Amniotic epithelial cell (primary cell): ENCODE data around the gene ULK4.
A peak's percentile ranks its signal among the peaks of the same experiment; 100 is the strongest.
"Not testable (repeated sequence)": the region's sequence is repeated elsewhere in the genome, so short reads cannot be mapped to it uniquely, and the experiment has no call there.

ENCODE experiments used
- DNase-seq: peaks from one replicate; pipeline ENCODE4 v3.0.0-alpha.2; 2010; ENCODE audit warnings: low read depth

Gene ULK4

DNA sequence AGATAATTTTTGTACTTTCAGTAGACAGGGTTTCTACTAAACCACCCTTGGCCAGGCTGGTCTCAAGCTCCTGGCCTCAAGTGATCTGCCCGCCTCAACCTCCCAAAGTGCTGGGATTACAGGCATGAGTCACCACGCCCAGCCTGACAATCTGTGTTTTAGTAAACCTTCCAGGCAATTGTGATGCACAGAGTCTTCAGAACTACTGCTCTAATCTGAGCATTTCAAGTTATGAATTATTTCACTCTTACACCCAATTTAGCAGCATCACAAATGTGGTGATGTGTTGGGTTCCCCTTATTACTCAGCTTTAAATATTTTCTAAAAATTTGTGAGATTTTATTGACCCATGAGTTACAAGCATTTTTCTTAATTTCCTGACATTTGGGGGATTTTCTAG, 94.4 kb downstream of the ULK4 start:
- DNase-seq, result no peak

DNA sequence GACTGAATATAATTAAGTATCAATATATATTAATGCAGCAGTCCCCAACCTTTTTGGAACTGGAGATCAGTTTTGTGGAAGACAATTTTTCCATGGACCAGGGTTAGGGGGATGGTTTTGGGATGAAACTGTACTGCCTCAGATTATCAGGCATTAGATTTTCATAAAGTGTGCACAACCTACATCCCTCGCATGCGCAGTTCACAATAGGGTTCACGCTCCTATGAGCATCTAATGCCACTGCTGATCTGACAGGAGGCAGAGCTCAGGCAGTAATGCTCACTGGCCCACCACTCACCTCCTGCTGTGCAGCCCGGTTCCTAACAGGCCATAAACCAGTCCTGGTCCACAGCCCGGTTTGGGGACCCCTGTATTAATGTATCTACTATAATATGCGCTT, 95.6 kb downstream of the ULK4 start:
- DNase-seq, result no peak

DNA sequence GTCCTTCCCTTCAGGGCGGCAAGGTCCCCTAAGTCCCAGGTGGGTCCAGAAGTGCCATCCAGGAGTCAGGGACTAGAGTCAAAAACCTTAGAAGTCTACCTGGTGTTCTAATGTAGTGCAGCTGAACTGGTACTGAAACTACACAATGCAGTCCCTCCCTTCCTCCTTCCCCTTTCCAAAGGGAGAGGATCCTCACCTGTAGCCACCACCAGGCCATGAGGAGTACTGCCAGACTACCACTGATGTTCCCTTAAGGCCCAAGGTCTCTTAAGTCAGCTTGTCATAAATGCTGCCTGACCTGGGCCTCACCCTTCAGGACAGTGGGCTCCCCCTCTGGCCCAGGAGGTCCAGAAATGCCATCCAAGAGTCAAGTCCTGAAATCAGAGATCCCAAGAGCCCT, 98.9 kb downstream of the ULK4 start:
- no peak for DNase-seq

DNA sequence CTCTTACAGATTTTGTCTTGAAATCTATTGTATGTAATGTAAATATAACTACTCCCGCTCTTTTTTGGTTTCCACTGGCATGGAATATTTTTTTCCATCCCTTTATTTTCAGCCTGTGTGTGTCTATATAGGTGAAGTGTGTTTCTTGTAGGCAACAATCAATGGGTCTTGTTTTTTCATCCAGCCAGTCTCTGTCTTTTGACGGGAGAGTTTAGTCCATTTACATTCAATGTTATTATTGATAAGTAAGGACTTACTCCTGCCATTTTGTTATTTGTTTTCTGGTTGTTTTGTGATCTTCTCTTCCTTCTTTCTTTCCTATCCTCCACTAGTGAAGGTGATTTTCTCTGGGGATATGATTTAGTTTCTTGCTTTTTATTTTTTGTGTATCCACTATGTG, 101.4 kb downstream of the ULK4 start:
- not testable (repeated sequence) for DNase-seq

DNA sequence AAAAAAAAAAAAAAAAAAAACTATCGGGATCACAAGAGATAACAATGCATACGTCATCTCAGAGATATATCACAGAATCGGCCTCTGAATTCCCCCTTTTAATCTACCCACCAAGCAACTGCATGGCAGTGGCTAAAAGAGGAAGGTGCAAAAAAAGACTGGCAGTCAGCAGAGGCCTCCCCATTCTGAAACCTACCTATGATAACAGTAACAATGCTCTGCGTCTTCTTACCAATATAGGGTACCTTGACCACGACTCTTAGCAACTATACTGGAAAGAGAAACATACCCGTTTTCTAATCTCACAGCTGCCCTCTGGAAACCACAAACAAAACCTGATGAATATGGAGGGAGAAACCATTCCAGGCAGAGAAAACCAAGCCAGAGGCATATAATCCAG, 106.9 kb downstream of the ULK4 start:
- DNase-seq, result no peak

DNA sequence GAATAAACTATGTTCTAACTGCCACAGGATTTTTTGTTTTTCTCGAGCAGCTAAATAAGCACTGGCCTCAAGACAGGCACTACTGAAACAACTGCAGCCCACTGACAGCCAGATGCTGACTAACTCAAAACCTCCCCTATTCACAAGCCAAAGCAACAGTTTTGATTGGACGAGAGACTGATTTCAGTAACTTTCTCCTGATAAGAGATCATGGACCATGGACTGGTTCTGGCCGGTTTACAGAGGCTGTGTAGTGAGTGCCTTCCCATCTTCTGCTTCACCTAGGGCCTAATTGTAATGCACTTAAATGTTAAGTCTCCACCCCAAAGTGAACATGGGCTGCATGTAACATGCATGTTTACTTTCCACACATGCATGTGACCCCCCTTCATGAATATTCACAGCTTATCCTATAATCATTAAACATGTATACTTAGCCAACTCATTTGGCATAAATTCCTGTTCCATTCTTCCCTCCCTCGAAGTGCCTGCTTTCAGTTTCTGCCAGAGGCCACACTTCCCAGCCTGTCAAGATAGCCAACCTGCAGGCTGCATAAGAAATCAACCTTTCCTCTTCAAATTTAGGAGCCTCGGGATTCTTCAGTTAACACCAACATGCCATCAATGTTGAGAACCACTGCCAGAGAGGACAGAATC, 108.2 kb downstream of the ULK4 start:
- peak; percentile 27 for DNase-seq

DNA sequence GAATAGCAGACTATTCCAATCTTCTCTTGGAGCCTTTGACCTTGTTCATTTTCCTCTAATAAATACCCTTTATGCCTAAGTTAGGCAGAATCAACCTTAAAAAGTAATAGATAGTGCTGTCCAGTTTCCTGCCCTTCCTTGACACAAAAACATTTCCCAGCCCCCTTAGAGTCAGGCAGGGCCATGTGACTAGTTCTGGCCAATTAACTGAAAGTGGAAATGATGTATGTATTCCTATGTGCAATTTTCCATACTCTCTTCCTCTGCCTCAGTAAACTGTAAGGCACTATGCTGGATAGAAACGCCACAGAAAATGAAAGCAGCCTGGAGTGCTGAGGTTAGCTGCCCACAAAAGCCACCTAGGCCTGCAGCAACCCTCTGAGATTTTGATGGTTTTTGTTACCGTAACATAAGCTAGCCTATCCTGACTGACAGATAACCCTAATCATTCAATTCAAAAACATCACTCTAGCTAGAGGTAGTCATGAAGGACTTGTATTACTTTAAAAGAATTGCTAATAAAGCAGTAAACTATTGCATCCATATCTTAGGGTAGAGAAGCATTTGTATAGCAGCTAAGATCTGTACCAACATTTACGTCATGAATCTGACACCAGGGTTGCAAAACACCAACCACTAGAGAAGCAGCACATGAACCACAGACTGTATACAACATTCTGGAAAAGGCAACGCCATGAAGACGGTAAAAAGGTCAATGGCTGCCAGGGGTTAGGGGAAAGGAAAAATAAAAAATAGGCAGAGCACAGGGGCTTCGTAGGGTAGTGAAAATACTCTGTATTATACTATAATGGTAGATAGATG, 112.9 kb downstream of the ULK4 start:
- peak; percentile 22 for DNase-seq

DNA sequence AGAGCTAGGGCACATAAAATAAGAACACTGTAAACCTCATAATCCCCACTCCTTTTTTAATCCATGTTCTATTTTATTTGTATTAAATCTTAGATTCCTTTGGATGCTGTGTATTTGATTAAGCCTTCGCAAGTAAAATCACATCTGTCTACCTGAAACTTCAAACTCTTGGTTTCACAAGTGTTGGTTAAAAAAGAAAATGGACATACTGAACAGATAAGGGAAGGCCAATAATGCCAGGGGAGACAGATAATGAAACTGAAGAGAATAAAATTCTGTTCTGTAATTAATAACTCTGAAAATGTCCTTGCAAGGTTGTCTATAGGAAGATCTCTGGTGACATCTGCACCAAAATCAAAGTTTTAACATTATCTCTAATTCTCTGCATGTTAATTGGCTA, 114.2 kb downstream of the ULK4 start:
- no peak for DNase-seq

DNA sequence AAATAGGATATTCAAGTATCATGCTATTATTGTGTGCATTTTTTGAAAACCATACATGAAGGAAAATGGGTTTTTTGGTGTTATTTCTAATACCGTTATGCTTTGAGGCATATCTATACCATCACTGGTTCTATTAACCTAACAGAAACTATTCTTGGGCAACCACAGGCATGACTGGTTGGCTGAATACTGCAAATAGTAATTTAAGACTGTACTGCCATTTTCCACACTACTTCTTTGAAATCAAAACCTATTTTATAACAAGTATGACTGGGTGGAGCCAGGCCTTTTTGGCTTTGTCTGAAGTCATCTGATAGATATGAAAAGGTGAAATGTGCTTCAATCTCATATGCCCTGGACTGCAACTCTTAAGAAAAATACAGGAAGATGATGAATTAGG, 115.1 kb downstream of the ULK4 start:
- no peak for DNase-seq

DNA sequence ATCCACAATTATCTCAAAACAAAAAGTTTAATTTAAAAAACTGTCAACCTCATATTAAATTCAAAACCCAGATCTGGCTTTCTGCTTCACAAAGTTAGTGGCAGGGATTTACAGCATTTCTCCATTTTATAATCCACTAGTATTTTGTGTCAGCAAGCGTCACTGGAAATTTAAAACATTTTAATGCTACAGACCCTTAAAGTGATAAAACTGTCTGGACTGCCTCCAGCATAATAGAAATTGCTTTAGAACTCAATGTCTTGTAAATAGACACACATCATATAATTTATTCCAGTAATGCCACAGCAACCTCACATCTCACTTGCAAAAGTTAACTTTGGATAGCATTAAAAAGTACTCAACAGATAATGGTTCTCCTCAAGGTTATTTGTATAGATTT, 116.1 kb downstream of the ULK4 start:
- no peak for DNase-seq

DNA sequence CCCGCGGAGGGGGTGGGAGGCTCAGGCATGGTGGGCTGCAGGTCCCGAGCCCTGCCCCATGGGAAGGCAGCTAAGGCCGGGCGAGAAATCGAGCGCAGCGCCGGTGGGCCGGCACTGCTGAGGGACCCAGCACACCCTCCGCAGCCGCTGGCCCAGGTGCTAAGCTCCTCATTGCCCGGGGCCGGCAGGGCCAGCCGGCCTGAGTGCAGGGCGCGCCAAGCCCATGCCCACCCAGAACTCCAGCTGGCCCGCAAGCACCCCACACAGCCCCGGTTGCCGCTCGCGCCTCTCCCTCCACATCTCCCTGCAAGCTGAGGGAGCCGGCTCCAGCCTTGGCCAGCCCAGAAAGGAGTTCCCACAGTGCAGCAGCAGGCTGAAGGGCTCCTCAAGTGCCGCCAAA, 117.6 kb downstream of the ULK4 start:
- DNase-seq, result not testable (repeated sequence)

DNA sequence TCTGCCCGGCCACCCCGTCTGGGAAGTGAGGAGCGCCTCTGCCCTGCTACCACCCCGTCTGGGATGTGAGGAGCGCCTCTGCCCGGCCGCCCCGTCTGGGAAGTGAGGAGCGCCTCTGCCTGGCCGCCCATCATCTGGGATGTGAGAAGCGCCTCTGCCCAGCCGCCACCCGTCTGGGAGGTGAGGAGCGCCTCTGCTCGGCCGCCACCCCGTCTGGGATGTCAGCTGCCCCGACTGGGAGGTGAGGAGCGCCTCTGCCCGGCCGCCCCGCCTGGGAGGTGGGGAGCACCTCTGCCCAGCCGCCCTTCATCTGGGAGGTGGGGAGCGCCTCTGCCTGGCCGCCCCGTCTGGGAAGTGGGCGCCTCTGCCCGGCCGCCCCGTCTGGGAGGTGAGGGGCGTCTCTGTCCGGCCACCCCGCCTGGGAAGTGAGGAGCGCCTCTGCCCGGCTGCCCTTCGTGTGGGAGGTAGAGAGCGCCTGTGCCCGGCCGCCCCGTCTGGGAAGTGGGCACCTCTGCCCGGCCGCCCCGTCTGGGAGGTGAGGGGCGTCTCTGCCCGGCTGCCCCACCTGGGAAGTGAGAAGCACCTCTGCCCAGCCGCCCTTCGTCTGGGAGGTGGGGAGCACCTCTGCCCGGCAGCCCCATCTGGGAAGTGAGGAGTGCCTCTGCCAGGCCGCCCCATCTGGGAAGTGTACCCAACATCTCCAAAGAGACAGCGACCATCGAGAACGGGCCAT, 120.8 kb downstream of the ULK4 start:
- DNase-seq, result not testable (repeated sequence)

DNA sequence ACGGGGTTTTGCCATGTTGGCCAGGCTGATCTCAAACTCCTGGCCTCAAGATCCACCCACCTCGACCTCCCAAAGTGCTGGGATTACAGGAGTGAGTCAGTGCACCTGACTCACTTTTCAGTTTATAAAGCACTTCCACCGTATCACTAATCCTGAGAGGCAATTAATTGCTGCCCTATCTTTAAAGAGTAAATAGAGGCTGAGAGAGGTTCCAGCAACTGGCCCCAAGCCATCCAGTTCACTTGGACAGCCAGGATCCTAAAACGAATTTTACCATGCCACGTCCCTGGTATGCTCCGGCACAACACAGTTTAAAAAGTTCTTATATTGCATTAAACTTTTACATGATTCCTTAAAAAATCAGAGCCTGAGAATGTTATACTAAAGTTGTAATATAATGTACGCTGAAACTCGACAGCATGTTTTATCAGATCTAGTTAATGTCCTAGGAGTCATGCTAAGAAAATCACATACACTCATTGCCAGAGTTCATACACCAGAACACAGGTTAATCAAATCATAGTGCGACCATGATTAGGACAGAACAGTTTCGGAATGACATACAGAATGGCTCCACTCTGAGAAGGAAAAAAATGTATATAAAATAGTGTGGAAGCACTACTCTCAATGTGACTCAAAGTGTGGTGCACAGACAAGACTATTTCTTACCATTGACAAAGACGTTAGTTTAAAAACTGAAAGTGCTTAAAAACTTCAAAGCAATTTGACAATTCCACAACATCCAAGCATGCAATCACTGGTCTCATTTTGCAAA, 125.4 kb downstream of the ULK4 start:
- DNase-seq, result peak; percentile 43

DNA sequence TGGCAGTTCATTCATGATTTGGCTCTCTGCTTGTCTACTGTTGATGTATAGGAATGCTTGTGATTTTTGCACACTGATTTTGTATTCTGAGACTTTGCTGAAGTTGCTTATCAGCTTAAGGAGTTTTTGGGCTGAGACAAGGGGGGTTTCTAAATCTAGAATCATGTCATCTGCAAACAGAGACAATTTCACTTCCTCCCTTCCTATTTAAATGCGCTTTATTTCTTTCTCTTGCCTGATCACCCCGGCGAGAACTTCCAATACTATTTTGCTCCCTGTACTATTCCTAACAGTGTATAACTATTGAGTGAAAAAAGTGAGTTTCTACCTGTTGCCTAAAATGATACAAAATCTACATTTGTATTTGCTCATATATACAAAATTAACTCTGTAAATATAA, 128.3 kb downstream of the ULK4 start:
- DNase-seq, result no peak

DNA sequence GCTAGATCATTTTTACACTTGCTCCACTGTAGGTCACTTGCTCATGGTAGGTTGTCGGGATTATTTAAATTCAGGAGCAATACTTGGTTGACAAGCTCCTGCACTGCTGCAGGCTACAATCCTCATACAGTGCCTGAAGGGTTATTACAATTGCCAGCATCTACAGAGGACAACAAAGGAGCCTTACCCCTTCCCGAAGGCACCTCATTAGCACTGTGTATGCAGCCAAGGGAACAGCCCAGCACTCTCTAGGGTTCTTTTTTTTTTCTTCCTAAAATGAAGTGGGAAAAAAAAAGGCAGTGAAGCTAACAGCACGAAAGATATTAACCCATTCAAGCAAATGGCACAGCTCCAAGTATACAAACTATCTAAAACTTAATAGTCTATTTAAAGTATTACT, 142.7 kb downstream of the ULK4 start:
- no peak for DNase-seq

DNA sequence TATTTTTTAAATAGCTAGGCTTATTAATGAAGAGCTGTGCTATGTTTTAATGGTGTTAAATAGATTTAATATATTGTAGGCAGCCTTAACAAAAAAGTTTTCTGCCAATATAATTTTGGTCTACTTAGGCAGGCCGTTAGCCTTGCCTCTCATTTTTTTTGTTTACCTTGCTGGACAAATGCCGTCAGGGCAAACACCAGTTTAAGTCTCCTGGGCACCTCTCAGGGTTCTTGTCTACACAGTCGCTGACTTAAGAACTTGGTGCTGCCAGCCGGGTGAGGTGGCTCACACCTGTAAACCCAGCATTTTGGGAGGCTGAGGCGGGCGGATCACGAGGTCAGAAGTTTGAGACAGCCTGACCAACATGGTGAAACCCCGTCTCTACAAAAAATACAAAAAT, 153.3 kb downstream of the ULK4 start:
- DNase-seq, result no peak

DNA sequence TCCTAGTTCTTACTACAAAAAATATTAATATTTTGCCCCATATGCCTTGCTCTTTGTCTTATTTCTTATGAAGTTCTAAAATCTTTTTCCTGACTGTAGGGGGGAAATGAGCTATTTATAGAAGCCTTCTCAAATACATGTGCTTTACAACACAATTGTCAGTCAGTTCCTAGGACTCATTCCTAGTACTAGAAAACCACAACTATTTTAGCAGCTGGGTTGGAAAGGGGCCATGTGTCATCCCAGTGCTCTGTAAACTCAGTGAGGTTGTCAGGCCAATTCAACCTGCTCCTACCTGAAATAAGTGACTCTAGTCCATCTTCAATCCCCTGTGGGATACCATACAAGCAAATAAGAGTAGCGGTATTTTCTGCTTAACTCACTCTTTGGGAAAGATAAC, 153.8 kb downstream of the ULK4 start:
- DNase-seq, result peak; percentile 64

DNA sequence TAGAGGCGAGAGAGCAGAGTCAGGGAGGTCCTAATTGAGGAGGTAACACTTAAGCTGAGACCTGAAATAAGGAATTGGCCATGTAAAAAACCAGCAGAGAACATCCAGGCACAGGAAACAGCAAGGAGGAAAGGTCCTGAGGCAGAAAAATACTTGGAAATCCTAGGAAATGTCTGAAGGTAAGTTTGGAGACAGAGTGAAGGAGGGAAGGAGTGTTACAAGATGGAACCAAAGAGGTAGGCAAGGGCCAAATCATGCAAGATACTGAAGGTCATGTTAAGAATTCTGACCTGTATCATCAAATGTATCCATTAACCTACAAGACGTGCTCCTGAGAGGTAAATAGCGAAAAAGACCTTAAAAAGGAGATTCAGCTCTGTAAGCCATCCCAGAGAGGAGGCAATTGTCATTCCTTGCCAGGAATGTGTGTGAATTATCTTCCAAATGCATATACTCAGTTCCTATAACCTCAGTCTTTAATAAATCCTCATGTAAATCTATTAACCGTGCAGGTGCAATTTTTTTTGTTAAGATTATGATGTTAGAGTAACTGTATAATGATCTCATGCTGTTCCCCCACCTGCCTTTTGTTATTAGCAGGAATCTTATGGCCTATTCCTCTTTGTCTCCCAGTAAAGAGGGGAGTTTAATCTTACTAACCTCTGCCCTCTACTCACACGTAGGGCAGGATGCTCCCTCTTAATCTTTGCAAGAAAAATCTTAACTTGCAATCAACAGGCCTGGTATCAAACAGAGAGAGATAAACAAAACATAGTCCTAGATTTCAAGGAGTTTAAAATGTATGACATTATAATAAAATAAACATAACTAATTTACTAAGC, 166.9 kb downstream of the ULK4 start:
- no peak for DNase-seq

DNA sequence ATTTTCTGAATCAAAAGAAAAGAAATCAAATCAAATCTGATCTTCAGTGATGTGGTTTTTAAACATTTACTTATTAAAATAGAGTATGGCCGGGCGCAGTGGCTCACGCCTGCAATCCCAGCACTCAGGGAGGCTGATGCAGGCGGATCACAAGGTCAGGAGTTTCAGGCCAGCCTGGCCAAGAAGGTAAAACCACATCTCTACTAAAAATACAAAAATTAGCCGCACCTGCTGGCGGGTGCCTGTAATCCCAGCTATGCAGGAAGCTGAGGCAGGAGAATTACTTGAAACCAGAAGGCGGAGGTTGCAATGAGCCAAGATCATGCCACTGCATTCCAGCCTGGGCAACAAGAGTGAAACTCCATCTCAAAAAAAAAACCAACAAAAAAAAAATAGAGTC, 169.1 kb downstream of the ULK4 start:
- DNase-seq, result no peak

DNA sequence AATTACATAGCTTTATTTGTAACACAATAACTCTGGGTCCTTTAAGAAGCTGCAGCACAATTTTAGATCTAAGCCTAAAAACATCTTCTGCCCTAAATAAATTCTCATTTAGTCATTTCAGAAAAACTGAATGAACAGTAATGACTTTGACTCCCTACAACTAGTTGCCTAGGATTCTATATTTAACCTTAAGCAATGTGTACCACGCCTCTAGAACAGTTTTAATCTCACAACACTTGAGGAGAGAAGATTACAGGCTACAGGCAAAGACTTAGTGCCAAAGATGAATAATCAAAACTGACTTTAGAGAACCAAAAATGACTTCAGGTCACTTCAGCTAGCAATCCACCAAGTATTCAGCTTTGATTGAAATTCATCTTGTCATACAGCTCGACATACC, 192.8 kb downstream of the ULK4 start:
- DNase-seq, result no peak

DNA sequence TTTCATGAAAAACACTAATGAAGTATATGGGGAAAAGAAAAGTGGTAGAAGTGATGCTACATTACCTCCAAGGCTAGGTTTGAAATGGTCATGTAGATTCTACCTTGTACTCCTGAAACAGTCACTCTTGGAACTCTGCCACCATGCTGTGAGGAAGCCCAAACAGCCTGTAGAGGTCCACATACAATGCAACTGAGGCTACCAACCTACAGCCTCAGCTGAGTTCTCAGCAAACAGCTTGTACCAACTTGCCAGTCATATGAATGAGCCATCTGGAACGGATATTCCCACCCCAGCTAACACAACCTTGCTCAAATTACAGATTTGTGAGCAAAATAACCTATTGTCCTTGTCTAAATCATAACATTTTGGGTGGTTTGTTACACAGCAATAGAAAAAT, 193.5 kb downstream of the ULK4 start:
- no peak for DNase-seq
